ENCODE data around the gene XYLT1. TPM values are rescaled to one million over a fixed set of nuclear protein-coding genes. Genes with fewer than 3 reads are reported as not detected.

XYLT1 gene
- total RNA-seq, 2 experiments from 2014 or later: 7.3 to 8.9 TPM

DNA sequence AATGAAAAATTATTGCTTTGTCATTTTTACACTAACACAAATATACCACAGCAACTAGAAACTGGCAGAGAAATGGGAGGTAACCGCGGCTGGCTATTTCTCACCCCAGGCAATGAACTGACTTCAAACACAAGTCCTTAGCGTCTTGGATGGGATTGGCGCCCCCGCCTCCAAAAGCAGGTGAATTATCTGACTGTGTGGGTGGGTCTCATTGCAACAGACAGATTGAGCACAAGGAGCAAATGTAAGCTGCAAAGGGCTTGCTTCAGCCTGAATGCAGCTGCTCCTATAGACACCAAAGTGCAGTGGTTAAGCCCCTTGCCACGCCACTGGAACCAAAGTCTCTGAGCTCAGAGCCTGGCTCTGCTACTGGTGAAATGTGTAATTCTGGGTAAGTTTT lies 225.0 kb downstream of the XYLT1 start:
- DNase-seq (no peak), ATAC-seq (no peak)
- Mint-ChIP-seq H3K4me1 (ENCODE audit: low read depth) (peaks cover 14% of the 10 kb centered on the region), H3K4me3 (no peak overlapping the region), H3K36me3 (ENCODE audit: low read depth) (peaks cover 4% of the 10 kb centered on the region), H3K9me3 (no peaks in the 10 kb centered on the region), H3K27ac (no peak overlapping the region), H3K27me3 (no peaks in the 10 kb centered on the region)
- TF ChIP-seq, protein P1, sequence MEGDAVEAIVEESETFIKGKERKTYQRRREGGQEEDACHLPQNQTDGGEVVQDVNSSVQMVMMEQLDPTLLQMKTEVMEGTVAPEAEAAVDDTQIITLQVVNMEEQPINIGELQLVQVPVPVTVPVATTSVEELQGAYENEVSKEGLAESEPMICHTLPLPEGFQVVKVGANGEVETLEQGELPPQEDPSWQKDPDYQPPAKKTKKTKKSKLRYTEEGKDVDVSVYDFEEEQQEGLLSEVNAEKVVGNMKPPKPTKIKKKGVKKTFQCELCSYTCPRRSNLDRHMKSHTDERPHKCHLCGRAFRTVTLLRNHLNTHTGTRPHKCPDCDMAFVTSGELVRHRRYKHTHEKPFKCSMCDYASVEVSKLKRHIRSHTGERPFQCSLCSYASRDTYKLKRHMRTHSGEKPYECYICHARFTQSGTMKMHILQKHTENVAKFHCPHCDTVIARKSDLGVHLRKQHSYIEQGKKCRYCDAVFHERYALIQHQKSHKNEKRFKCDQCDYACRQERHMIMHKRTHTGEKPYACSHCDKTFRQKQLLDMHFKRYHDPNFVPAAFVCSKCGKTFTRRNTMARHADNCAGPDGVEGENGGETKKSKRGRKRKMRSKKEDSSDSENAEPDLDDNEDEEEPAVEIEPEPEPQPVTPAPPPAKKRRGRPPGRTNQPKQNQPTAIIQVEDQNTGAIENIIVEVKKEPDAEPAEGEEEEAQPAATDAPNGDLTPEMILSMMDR (IDR thresholded peaks at IDR 0.05): no peak
- ChIA-PET POLR2A (no interaction called here), CTCF (no interaction called here)
- intact Hi-C loops (cut with micrococcal nuclease): no loop called here

DNA sequence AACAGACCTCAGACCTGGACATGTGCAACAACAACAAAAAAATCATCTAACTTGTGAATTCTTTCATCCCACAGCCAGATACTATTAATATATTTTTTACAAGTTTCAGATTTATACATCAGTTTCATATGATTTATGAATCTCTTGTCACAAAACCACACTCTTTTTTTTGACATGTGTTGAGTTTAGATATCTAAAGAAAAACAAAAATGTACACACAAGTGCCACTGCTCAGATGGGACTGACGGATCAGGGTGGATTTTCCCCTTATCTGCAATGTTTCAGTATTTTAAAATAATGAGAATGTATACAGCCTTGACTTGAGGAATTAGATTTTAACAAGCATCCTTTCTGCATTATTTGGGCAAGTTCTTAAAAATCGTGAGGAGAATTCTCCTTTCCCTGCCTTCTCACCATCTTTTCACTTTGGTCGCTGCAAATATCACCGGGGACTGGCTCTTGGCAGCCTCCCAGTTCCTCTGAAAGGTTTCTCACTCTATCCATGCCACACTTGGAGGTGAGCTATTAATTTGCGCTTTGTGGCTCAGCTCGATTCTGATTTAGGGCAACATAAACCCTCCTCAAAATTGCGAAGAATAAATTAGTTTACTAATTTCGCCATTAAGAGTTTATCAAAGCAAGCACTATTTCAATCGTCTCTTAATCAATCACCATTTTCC lies 225.7 kb downstream of the XYLT1 start:
- TF ChIP-seq, protein P1 (IDR thresholded peaks at IDR 0.05): no peak
- CTCF ChIA-PET: no interaction called here
- Mint-ChIP-seq H3K36me3 (ENCODE audit: low read depth) (peaks cover 4% of the 10 kb centered on the region), H3K9me3 (no peaks in the 10 kb centered on the region), H3K4me1 (ENCODE audit: low read depth) (peaks cover 14% of the 10 kb centered on the region), H3K27ac (no peak overlapping the region), H3K27me3 (no peaks in the 10 kb centered on the region), H3K4me3 (no peak overlapping the region)
- POLR2A ChIA-PET: no interaction called here
- intact Hi-C loops (cut with micrococcal nuclease): no loop called here
- ATAC-seq (no peak), DNase-seq (no peak)

DNA sequence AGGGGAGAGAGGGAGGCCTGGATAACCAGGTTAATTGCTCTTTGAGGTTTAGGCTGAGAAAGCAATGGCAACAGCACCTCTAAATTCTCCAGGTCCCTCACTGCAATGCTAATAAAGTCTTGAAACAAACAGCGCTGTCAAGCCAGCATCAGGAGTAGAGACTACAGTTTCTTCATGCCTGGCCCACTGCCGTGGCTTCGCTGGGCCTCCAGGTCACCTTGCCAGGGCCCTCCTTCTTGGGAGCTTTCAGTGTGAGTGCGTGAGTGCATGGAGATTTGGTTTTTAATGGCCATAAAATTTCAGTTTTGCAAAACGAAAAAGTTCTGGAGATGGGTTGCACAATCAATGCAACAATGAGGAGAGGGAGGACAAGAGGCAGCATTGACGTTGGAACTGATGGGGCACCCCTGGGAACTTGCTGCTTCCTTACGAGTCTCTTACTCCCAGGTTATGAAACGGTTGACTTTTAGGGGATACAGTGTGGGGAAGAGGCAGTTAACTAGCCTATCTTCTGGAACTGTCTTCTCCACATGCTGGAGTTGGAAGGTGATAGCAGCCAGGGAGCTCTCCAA lies 229.4 kb downstream of the XYLT1 start:
- intact Hi-C loops (cut with micrococcal nuclease): no loop called here
- H3K9me3 Mint-ChIP-seq: peaks cover 3% of the 10 kb centered on the region
- DNase-seq: no peak
- ChIA-PET CTCF (no interaction called here), POLR2A (no interaction called here)
- peaks cover 38% of the 10 kb centered on the region for H3K4me1 Mint-ChIP-seq (ENCODE audit: low read depth)
- no peak overlapping the region for H3K4me3 Mint-ChIP-seq
- H3K36me3 Mint-ChIP-seq (ENCODE audit: low read depth): peaks cover 4% of the 10 kb centered on the region
- H3K27me3 Mint-ChIP-seq: no peaks in the 10 kb centered on the region
- no peak for ATAC-seq
- TF ChIP-seq, protein P1 (IDR thresholded peaks at IDR 0.05): no peak
- H3K27ac Mint-ChIP-seq: no peak overlapping the region

DNA sequence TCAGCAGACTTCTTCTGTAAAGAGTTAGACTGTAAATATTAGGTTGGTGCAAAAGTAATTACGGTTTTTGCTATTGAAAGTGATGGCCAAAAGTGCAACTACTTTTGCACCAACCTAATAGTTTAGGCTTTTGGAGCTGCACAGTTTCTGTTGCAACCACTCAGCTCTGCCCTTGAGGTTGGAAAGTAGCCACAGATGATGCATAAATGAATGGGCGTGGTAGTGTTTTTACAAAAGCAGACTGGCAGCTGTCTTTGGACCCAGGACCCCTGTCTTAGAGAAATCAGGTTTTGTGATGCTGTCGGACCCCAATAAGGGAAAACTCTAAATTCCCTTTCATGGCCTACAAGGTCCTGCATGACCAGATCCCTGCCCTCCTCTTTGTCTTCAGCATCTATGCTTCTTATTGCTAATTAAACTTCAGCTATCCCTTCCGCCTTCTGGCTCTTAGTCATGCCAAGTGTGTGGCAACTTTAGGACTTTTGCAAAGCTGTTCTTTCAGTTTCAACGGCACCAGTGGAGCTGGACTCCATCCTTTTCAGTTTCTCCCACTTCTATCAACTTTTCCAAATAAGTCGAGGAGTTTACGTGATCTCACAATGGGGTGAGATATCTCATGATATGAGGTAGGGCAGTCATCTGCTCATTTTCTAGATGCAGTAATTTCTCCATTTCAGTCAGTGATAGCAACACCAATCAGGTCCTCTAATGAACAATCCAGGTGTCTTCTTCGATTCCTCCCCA lies 232.3 kb downstream of the XYLT1 start:
- ChIA-PET CTCF (no interaction called here), POLR2A (interaction anchor here (0.5 to 0.9 kb wide), 2 partner anchors 11 to 28 kb away, joined by 3 read pairs; no protein-coding TSS in a partner anchor)
- peaks cover 4% of the 10 kb centered on the region for H3K36me3 Mint-ChIP-seq (ENCODE audit: low read depth)
- H3K4me3 Mint-ChIP-seq: no peak overlapping the region
- H3K9me3 Mint-ChIP-seq: peaks cover 3% of the 10 kb centered on the region
- DNase-seq (peak; percentile 65), ATAC-seq (peak; percentile 70)
- no peaks in the 10 kb centered on the region for H3K27me3 Mint-ChIP-seq
- H3K4me1 Mint-ChIP-seq (ENCODE audit: low read depth): peaks cover 30% of the 10 kb centered on the region
- intact Hi-C loops (cut with micrococcal nuclease): no loop called here
- H3K27ac Mint-ChIP-seq: peak overlapping the region; percentile 4
- TF ChIP-seq, protein P1 (IDR thresholded peaks at IDR 0.05): no peak

Data from activated CD8-positive, alpha-beta T cell treated with anti-CD3 and anti-CD28 coated beads for 36 hours (primary cell).